Stimulated activated memory B cell treated with anti-CD40 and anti-IgM and Interleukin-4, amounts not matched to agents 10 μg/mL and 1 μg/mL and 100 μg/mL, for 72 hours (primary cell): ENCODE data around the gene STARD3.
A peak's percentile ranks its signal among the peaks of the same experiment; 100 is the strongest.

ENCODE experiments used
- ATAC-seq: fragments of 150-1000 bp; cut with Tn5 transposase; 2 replicates; pipeline ENCODE4 v1.10.0; 2021
- H3K27ac Mint-ChIP-seq: one replicate; pipeline ENCODE4 v1.8.0; 2022; ENCODE audit warnings: mild to moderate bottlenecking, mixed read lengths
- H3K27me3 Mint-ChIP-seq: one replicate; pipeline ENCODE4 v1.8.0; 2022; ENCODE audit warnings: mixed read lengths
- H3K36me3 Mint-ChIP-seq: one replicate; pipeline ENCODE4 v1.8.0; 2022; ENCODE audit warnings: mixed read lengths
- H3K4me1 Mint-ChIP-seq: one replicate; pipeline ENCODE4 v1.8.0; 2022; ENCODE audit warnings: mixed read lengths
- H3K4me3 Mint-ChIP-seq: one replicate; pipeline ENCODE4 v1.8.0; 2022; ENCODE audit warnings: mild to moderate bottlenecking, moderate library complexity, mixed read lengths
- H3K9me3 Mint-ChIP-seq: one replicate; pipeline ENCODE4 v1.8.0; 2022; ENCODE audit warnings: mixed read lengths

STARD3 gene

GRCh38 chr17:39600997-39601597 lies 35.8 kb upstream of the STARD3 start:
- Mint-ChIP-seq H3K36me3 (no peaks in the 10 kb centered on the region), H3K4me3 (no peak overlapping the region), H3K4me1 (peaks cover 56% of the 10 kb centered on the region), H3K27me3 (peaks cover 93% of the 10 kb centered on the region), H3K9me3 (no peaks in the 10 kb centered on the region), H3K27ac (no peak overlapping the region)
- ATAC-seq, result no peak

- no peaks in the 10 kb centered on the region for H3K9me3 Mint-ChIP-seq
- no peaks in the 10 kb centered on the region for H3K36me3 Mint-ChIP-seq
- no peak for ATAC-seq
- H3K27ac Mint-ChIP-seq, result no peak overlapping the region
- peaks cover 61% of the 10 kb centered on the region for H3K4me1 Mint-ChIP-seq
- H3K27me3 Mint-ChIP-seq, result peaks cover 93% of the 10 kb centered on the region
- H3K4me3 Mint-ChIP-seq, result no peak overlapping the region
Observed at GRCh38 chr17:39601758-39602532, 35.0 kb upstream of the STARD3 start.

- no peak for ATAC-seq
- H3K9me3 Mint-ChIP-seq, result no peaks in the 10 kb centered on the region
- H3K4me3 Mint-ChIP-seq, result no peak overlapping the region
- no peaks in the 10 kb centered on the region for H3K36me3 Mint-ChIP-seq
- no peak overlapping the region for H3K27ac Mint-ChIP-seq
- H3K4me1 Mint-ChIP-seq, result peaks cover 68% of the 10 kb centered on the region
- H3K27me3 Mint-ChIP-seq, result peaks cover 95% of the 10 kb centered on the region
Observed at GRCh38 chr17:39602533-39603303, 34.2 kb upstream of the STARD3 start.

GRCh38 chr17:39603304-39604016 lies 33.5 kb upstream of the STARD3 start:
- H3K27ac Mint-ChIP-seq, result no peak overlapping the region
- H3K4me1 Mint-ChIP-seq, result peaks cover 62% of the 10 kb centered on the region
- ATAC-seq, result no peak
- peaks cover 95% of the 10 kb centered on the region for H3K27me3 Mint-ChIP-seq
- H3K9me3 Mint-ChIP-seq, result no peaks in the 10 kb centered on the region
- H3K36me3 Mint-ChIP-seq, result no peaks in the 10 kb centered on the region
- H3K4me3 Mint-ChIP-seq, result peak overlapping the region; percentile 16

- H3K27me3 Mint-ChIP-seq, result peaks cover 95% of the 10 kb centered on the region
- H3K4me3 Mint-ChIP-seq, result peak overlapping the region; percentile 46
- H3K27ac Mint-ChIP-seq, result no peak overlapping the region
- H3K36me3 Mint-ChIP-seq, result no peaks in the 10 kb centered on the region
- H3K4me1 Mint-ChIP-seq, result peaks cover 46% of the 10 kb centered on the region
- peak; percentile 17 for ATAC-seq
- no peaks in the 10 kb centered on the region for H3K9me3 Mint-ChIP-seq
Observed at GRCh38 chr17:39604911-39605491, 31.9 kb upstream of the STARD3 start.

GRCh38 chr17:39605492-39606433 lies 31.2 kb upstream of the STARD3 start:
- Mint-ChIP-seq H3K36me3 (no peaks in the 10 kb centered on the region), H3K4me1 (peaks cover 42% of the 10 kb centered on the region), H3K4me3 (peak overlapping the region; percentile 48), H3K27ac (no peak overlapping the region), H3K27me3 (peaks cover 89% of the 10 kb centered on the region), H3K9me3 (no peaks in the 10 kb centered on the region)
- peak; percentile 16 for ATAC-seq

- Mint-ChIP-seq H3K4me1 (peaks cover 35% of the 10 kb centered on the region), H3K4me3 (peak overlapping the region; percentile 48), H3K27ac (no peak overlapping the region), H3K27me3 (peaks cover 88% of the 10 kb centered on the region), H3K9me3 (no peaks in the 10 kb centered on the region), H3K36me3 (no peaks in the 10 kb centered on the region)
- no peak for ATAC-seq
Observed at GRCh38 chr17:39606434-39607056, 30.4 kb upstream of the STARD3 start.

- Mint-ChIP-seq H3K4me1 (peaks cover 35% of the 10 kb centered on the region), H3K4me3 (peak overlapping the region; percentile 57), H3K36me3 (no peaks in the 10 kb centered on the region), H3K27me3 (peaks cover 83% of the 10 kb centered on the region), H3K9me3 (no peaks in the 10 kb centered on the region), H3K27ac (no peak overlapping the region)
- ATAC-seq, result no peak
Observed at GRCh38 chr17:39607057-39607850, 29.7 kb upstream of the STARD3 start.

- H3K36me3 Mint-ChIP-seq, result no peaks in the 10 kb centered on the region
- no peak for ATAC-seq
- H3K4me3 Mint-ChIP-seq, result peak within 1 kb of the TSS; percentile 57
- no peaks in the 10 kb centered on the region for H3K9me3 Mint-ChIP-seq
- H3K27me3 Mint-ChIP-seq, result peaks cover 81% of the 10 kb centered on the region
- H3K27ac Mint-ChIP-seq, result no peak within 1 kb of the TSS
- H3K4me1 Mint-ChIP-seq, result peaks cover 35% of the 10 kb centered on the region
Observed at GRCh38 chr17:39607851-39608130, 29.2 kb upstream of the STARD3 start, which contains the start of gene NEUROD2. Gene NEUROD2 (minus strand): TSS chr17:39607920. CDS start chr17:39606599, 1,321 bp downstream.

GRCh38 chr17:39608142-39608981 lies 28.6 kb upstream of the STARD3 start:
- no peak overlapping the region for H3K27ac Mint-ChIP-seq
- no peaks in the 10 kb centered on the region for H3K36me3 Mint-ChIP-seq
- no peak for ATAC-seq
- no peaks in the 10 kb centered on the region for H3K9me3 Mint-ChIP-seq
- H3K4me3 Mint-ChIP-seq, result no peak overlapping the region
- peaks cover 81% of the 10 kb centered on the region for H3K27me3 Mint-ChIP-seq
- peaks cover 30% of the 10 kb centered on the region for H3K4me1 Mint-ChIP-seq

GRCh38 chr17:39609416-39610025 lies 27.4 kb upstream of the STARD3 start:
- Mint-ChIP-seq H3K4me3 (no peak overlapping the region), H3K9me3 (no peaks in the 10 kb centered on the region), H3K36me3 (no peaks in the 10 kb centered on the region), H3K27me3 (peaks cover 85% of the 10 kb centered on the region), H3K27ac (no peak overlapping the region), H3K4me1 (peaks cover 25% of the 10 kb centered on the region)
- no peak for ATAC-seq
